C4-2B (cell line): ENCODE results near the gene PFN4.
"Not testable (repeated sequence)": the region's sequence is repeated elsewhere in the genome, so short reads cannot be mapped to it uniquely, and the experiment has no call there.

ENCODE experiments used
- H3K27ac ChIP-seq: fragments of 450-650 bp; 2 replicates; pipeline ENCODE4 v1.5.1; 2017
- CTCF ChIP-seq: fragments of 450-650 bp; conservative IDR thresholded peaks from 2 replicates; pipeline ENCODE4 v1.5.1; 2017; ENCODE audit warnings: mild to moderate bottlenecking
- ZFX ChIP-seq: fragments of 450-650 bp; IDR thresholded peaks from 2 replicates; pipeline ENCODE4 v1.6.1; 2017

The PFN4 gene

GRCh38 chr2:24110660-24111303 is 12.4 kb downstream of the PFN4 start:
- no peak for TF ChIP-seq CTCF
- no peak for TF ChIP-seq ZFX

GRCh38 chr2:24109431-24109830 is 13.7 kb downstream of the PFN4 start:
- H3K27ac ChIP-seq = not testable (repeated sequence)

More at GRCh38 chr2:24110660-24111303, 12.4 kb downstream of the PFN4 start:
- H3K27ac ChIP-seq = no peak overlapping the region

- no peak for TF ChIP-seq ZFX
- TF ChIP-seq CTCF = no peak
- H3K27ac ChIP-seq = no peak overlapping the region
Observed at GRCh38 chr2:24107336-24107735, 15.8 kb downstream of the PFN4 start.

GRCh38 chr2:24106786-24107185 is 16.3 kb downstream of the PFN4 start:
- no peak for TF ChIP-seq ZFX
- H3K27ac ChIP-seq = no peak overlapping the region

- TF ChIP-seq ZFX = no peak
- TF ChIP-seq CTCF = no peak
- no peak overlapping the region for H3K27ac ChIP-seq
Observed at GRCh38 chr2:24105816-24106215, 17.3 kb downstream of the PFN4 start.

- H3K27ac ChIP-seq = no peak overlapping the region
- TF ChIP-seq ZFX (no peak), CTCF (no peak)
Observed at GRCh38 chr2:24104906-24105305, 18.2 kb downstream of the PFN4 start.

GRCh38 chr2:24104110-24104650 is 19.0 kb downstream of the PFN4 start:
- no peak overlapping the region for H3K27ac ChIP-seq
- no peak for TF ChIP-seq CTCF
- no peak for TF ChIP-seq ZFX

GRCh38 chr2:24102677-24103076 is 20.5 kb downstream of the PFN4 start:
- H3K27ac ChIP-seq = no peak overlapping the region
- no peak for TF ChIP-seq ZFX
- no peak for TF ChIP-seq CTCF
